RWPE2 (cell line): ENCODE data around the gene MRPL43.

Experiments used
- ATAC-seq: fragments of 200-7000 bp; cut with Tn5 transposase; 3 replicates; pipeline ENCODE4 v1.9.1; 2021; ENCODE audit warnings: low read depth
- DNase-seq: peaks from one replicate; pipeline ENCODE4 v3.0.0-alpha.2; 2020; ENCODE audit warnings: low spot score
- H3K27ac ChIP-seq: fragments of 450-650 bp; 2 replicates; pipeline ENCODE4 v1.5.1; 2017; ENCODE audit warnings: mild to moderate bottlenecking; ENCODE audit not compliant: poor library complexity, severe bottlenecking
- H3K27me3 ChIP-seq: fragments of 250-450 bp; sonication (Bioruptor Pico); 2 replicates; pipeline ENCODE4 v1.5.1; 2021; ENCODE audit warnings: mild to moderate bottlenecking, moderate library complexity; ENCODE audit not compliant: insufficient read depth, poor library complexity, severe bottlenecking
- H3K36me3 ChIP-seq: fragments of 250-450 bp; sonication (Bioruptor Pico); 2 replicates; pipeline ENCODE4 v1.5.1; 2020; ENCODE audit warnings: low read depth, mild to moderate bottlenecking, moderate library complexity
- H3K4me1 ChIP-seq: fragments of 250-450 bp; sonication (Bioruptor Pico); 2 replicates; pipeline ENCODE4 v1.5.1; 2021; ENCODE audit warnings: mild to moderate bottlenecking, moderate library complexity; ENCODE audit not compliant: insufficient read depth, poor library complexity, severe bottlenecking
- H3K4me3 ChIP-seq: fragments of 250-450 bp; sonication (Bioruptor Pico); 2 replicates; pipeline ENCODE4 v1.5.1; 2021; ENCODE audit warnings: mild to moderate bottlenecking, moderate library complexity; ENCODE audit not compliant: severe bottlenecking
- H3K9me3 ChIP-seq: fragments of 250-450 bp; sonication (Bioruptor Pico); 2 replicates; pipeline ENCODE4 v1.5.1; 2021; ENCODE audit warnings: mild to moderate bottlenecking, moderate library complexity; ENCODE audit not compliant: severe bottlenecking
- CTCF ChIP-seq: fragments of 450-650 bp; IDR thresholded peaks from one replicate; pipeline ENCODE4 v1.5.1; 2017; ENCODE audit warnings: mild to moderate bottlenecking, moderate library complexity; ENCODE audit not compliant: poor library complexity, severe bottlenecking

Gene MRPL43

GRCh38 chr10:100998991-100999741 is 11.9 kb upstream of the MRPL43 start:
- H3K4me1 ChIP-seq: peaks cover 8% of the 10 kb centered on the region
- H3K9me3 ChIP-seq: no peaks in the 10 kb centered on the region
- H3K4me3 ChIP-seq: peak overlapping the region; percentile 68
- H3K36me3 ChIP-seq: peaks cover 25% of the 10 kb centered on the region
- H3K27me3 ChIP-seq: no peaks in the 10 kb centered on the region
- TF ChIP-seq CTCF: peak; percentile 94
- ATAC-seq: peak; percentile 33
- no peak for DNase-seq
- peak overlapping the region; percentile 91 for H3K27ac ChIP-seq

- H3K4me3 ChIP-seq: peak overlapping the region; percentile 68
- peak; percentile 38 for ATAC-seq
- no peak for DNase-seq
- H3K36me3 ChIP-seq: peaks cover 25% of the 10 kb centered on the region
- no peak for TF ChIP-seq CTCF
- no peaks in the 10 kb centered on the region for H3K27me3 ChIP-seq
- H3K9me3 ChIP-seq: no peaks in the 10 kb centered on the region
- H3K4me1 ChIP-seq: peaks cover 8% of the 10 kb centered on the region
- H3K27ac ChIP-seq: peak overlapping the region; percentile 91
These were observed 11.1 kb upstream of the MRPL43 start for GRCh38 chr10:100998183-100998990.

- Histone ChIP-seq H3K27ac (peak overlapping the region; percentile 91), H3K36me3 (peaks cover 20% of the 10 kb centered on the region), H3K4me3 (peak overlapping the region; percentile 68), H3K4me1 (peaks cover 8% of the 10 kb centered on the region), H3K9me3 (no peaks in the 10 kb centered on the region), H3K27me3 (no peaks in the 10 kb centered on the region)
- ATAC-seq (peak; percentile 47), DNase-seq (no peak)
- TF ChIP-seq CTCF: peak; percentile 83
These were observed 10.3 kb upstream of the MRPL43 start for GRCh38 chr10:100997360-100998182.

- H3K9me3 ChIP-seq: no peaks in the 10 kb centered on the region
- no peak for DNase-seq
- no peaks in the 10 kb centered on the region for H3K27me3 ChIP-seq
- TF ChIP-seq CTCF: no peak
- peak overlapping the region; percentile 68 for H3K4me3 ChIP-seq
- H3K36me3 ChIP-seq: peaks cover 19% of the 10 kb centered on the region
- peak; percentile 22 for ATAC-seq
- peak overlapping the region; percentile 91 for H3K27ac ChIP-seq
- peaks cover 8% of the 10 kb centered on the region for H3K4me1 ChIP-seq
These were observed 9.5 kb upstream of the MRPL43 start for GRCh38 chr10:100996678-100997359.
